ENCODE measurements around the gene MPO.

The MPO gene

GRCh38 chr17:58324056-58324408 lies 43.3 kb upstream of the MPO start:
- Histone ChIP-seq H3K36me3 (ENCODE audit: control insufficient read depth, insufficient read depth, low read length) (no peaks in the 10 kb centered on the region; the same call in 1 of the 2 replicates), H3K27me3 (replicated peaks; ENCODE audit: control insufficient read depth, insufficient read depth, low read length) (no peaks in the 10 kb centered on the region), H3K4me3 (replicated peaks; ENCODE audit: low read depth, low read length) (no peak overlapping the region)
- TF ChIP-seq CTCF (IDR thresholded peaks at IDR 0.05; ENCODE audit: insufficient read depth, low read length, poor library complexity, severe bottlenecking) = no peak
- DNase-seq (ENCODE audit: extremely low read depth, insufficient read length) = no peak

DNA sequence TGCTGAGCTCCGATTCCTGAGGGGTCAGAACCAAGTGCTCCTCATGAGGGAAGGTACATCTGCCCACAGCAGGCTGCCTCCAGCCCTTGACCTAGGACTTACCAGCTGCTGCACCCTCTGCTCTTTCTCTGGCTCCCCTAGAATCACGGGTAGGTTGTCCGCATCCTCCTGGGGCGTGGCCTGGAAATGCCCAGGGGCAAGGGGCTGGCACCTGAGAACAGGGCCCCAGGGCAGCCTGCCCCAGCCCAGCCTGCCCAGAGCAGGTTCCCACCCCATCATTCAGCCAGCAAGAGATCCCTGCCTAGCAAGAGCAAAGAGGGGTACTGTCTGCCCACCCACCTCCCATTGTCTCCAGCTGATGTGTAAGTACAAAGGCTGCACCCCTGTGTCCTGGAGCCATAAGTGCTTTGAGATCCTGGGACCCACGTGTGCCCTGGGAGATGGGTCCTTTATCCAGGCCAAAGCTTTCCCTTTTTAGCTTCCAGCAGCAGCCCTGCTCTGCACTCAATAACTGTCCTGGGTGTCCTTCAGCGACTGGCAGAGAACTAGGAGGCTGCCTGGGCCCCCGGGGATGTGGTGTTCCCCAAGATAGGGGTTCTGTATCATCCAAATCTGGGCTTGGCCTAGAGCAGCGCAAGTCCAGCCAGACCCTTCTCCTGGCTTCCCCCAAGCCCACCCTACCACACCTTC lies 42.8 kb upstream of the MPO start:
- DNase-seq (ENCODE audit: extremely low read depth, insufficient read length) = no peak
- H3K36me3 ChIP-seq (ENCODE audit: control insufficient read depth, insufficient read depth, low read length) = no peaks in the 10 kb centered on the region; the same call in 1 of the 2 replicates
- no peaks in the 10 kb centered on the region for H3K27me3 ChIP-seq (replicated peaks; ENCODE audit: control insufficient read depth, insufficient read depth, low read length)
- H3K4me3 ChIP-seq (replicated peaks; ENCODE audit: low read depth, low read length) = no peak overlapping the region
- TF ChIP-seq CTCF (IDR thresholded peaks at IDR 0.05; ENCODE audit: insufficient read depth, low read length, poor library complexity, severe bottlenecking) = no peak

GRCh38 chr17:58322581-58323185 lies 41.9 kb upstream of the MPO start:
- Histone ChIP-seq H3K27me3 (replicated peaks; ENCODE audit: control insufficient read depth, insufficient read depth, low read length) (no peaks in the 10 kb centered on the region), H3K4me3 (replicated peaks; ENCODE audit: low read depth, low read length) (no peak overlapping the region), H3K36me3 (ENCODE audit: control insufficient read depth, insufficient read depth, low read length) (no peaks in the 10 kb centered on the region; the same call in 1 of the 2 replicates)
- TF ChIP-seq CTCF (IDR thresholded peaks at IDR 0.05; ENCODE audit: insufficient read depth, low read length, poor library complexity, severe bottlenecking) = no peak
- DNase-seq (ENCODE audit: extremely low read depth, insufficient read length) = no peak

DNA sequence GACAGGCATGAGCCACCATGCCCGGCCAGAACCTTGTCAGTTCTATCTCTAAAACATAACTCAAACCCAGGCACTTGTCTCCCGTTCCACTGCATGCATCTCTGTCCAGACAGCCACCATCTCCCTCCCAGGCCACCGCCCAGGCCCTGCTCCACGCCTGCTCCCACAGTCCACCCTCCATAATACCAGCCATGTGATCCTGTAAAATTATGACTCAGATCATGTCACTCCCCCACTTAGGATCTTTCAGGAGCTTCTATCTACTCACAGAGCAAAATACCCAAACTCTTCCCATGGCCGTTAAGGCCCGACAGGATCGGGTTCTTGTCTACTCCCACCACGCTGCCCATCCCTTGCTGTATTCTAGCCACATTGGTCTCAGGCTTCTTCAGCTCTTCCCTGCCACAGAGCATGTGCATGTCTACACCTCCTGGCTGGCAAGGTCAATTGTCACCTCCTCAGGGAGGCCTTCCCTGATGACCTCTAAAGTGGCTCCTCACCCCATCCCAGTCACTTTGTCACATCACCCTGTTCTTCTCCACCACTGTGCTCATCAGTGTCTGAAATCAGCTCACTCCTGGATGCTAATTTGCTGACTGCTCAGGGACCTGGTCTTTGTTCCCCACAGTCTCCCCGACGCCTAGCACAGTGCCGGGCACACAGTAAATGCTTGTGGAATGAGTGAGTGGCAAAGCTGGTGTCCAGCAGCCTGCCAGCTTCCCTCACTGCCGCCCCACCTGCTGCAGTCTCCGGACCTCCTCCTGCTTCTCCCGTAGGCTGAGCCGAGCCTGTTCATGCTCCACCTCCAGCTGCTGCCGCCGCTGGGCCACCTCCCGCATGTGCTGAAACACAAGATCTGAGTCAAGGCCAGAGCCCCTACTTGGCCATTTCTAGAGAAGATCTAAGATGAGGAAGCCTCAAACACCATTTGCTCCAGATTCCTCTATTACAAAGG lies 41.1 kb upstream of the MPO start:
- no peaks in the 10 kb centered on the region; the same call in 1 of the 2 replicates for H3K36me3 ChIP-seq (ENCODE audit: control insufficient read depth, insufficient read depth, low read length)
- no peaks in the 10 kb centered on the region for H3K27me3 ChIP-seq (replicated peaks; ENCODE audit: control insufficient read depth, insufficient read depth, low read length)
- H3K4me3 ChIP-seq (replicated peaks; ENCODE audit: low read depth, low read length) = no peak overlapping the region
- no peak for DNase-seq (ENCODE audit: extremely low read depth, insufficient read length)
- no peak for TF ChIP-seq CTCF (IDR thresholded peaks at IDR 0.05; ENCODE audit: insufficient read depth, low read length, poor library complexity, severe bottlenecking)

GRCh38 chr17:58320570-58321323 lies 40.0 kb upstream of the MPO start:
- no peak for DNase-seq (ENCODE audit: extremely low read depth, insufficient read length)
- no peak for TF ChIP-seq CTCF (IDR thresholded peaks at IDR 0.05; ENCODE audit: insufficient read depth, low read length, poor library complexity, severe bottlenecking)
- Histone ChIP-seq H3K36me3 (ENCODE audit: control insufficient read depth, insufficient read depth, low read length) (no peaks in the 10 kb centered on the region; the same call in 1 of the 2 replicates), H3K27me3 (replicated peaks; ENCODE audit: control insufficient read depth, insufficient read depth, low read length) (no peaks in the 10 kb centered on the region), H3K4me3 (replicated peaks; ENCODE audit: low read depth, low read length) (no peak overlapping the region)
